Astrocyte (in vitro differentiated cells and primary cell): ENCODE measurements around the gene SVOPL. TPM values are rescaled to one million over a fixed set of nuclear protein-coding genes. Genes with fewer than 3 reads are reported as not detected.

ENCODE experiments used
- DNase-seq: peaks from one replicate; pipeline ENCODE4 v3.0.0-alpha.2; 2010; ENCODE audit warnings: low read depth
- FAIRE-seq: peaks from 2 replicates; lab custom pipeline; 2011; peaks lifted over from hg19 to GRCh38; lab: Jason Lieb, UNC
- H2AFZ ChIP-seq: 2 replicates; pipeline ENCODE4 v1.6.0; 2012; ENCODE audit warnings: low read depth, low read length, inconsistent platforms
- H3K27ac ChIP-seq: 2 replicates; pipeline ENCODE4 v1.5.1; 2011; ENCODE audit warnings: low read depth, low read length, inconsistent platforms
- H3K27me3 ChIP-seq: 2 replicates; pipeline ENCODE4 v1.6.0; 2011; ENCODE audit warnings: low read length, inconsistent platforms; ENCODE audit not compliant: insufficient read depth
- H3K36me3 ChIP-seq: 2 replicates; pipeline ENCODE4 v1.5.1; 2011; ENCODE audit warnings: low read length, inconsistent platforms; ENCODE audit not compliant: insufficient read depth
- H3K4me1 ChIP-seq: 2 replicates; pipeline ENCODE4 v1.5.1; 2011; ENCODE audit warnings: low read length, inconsistent platforms; ENCODE audit not compliant: insufficient read depth
- H3K4me2 ChIP-seq: 2 replicates; pipeline ENCODE4 v1.6.0; 2012; ENCODE audit warnings: low read length, inconsistent platforms
- H3K4me3 ChIP-seq: 2 replicates; pipeline ENCODE4 v1.5.1; 2011; ENCODE audit warnings: low read depth, mild to moderate bottlenecking, low read length, inconsistent platforms; ENCODE audit not compliant: insufficient read depth
- H3K79me2 ChIP-seq: 2 replicates; pipeline ENCODE4 v1.6.0; 2012; ENCODE audit warnings: mild to moderate bottlenecking, low read length, inconsistent platforms; ENCODE audit not compliant: insufficient read depth
- H3K9ac ChIP-seq: 2 replicates; pipeline ENCODE4 v1.6.0; 2012; ENCODE audit warnings: mild to moderate bottlenecking, low read length, inconsistent platforms
- H3K9me3 ChIP-seq: 2 replicates; pipeline ENCODE4 v1.5.1; 2012; ENCODE audit warnings: low read depth, mild to moderate bottlenecking, low read length, inconsistent platforms; ENCODE audit not compliant: insufficient read depth
- H4K20me1 ChIP-seq: 2 replicates; pipeline ENCODE4 v1.6.0; 2012; ENCODE audit warnings: low read length, inconsistent platforms; ENCODE audit not compliant: insufficient read depth
- H3K27ac Mint-ChIP-seq: one replicate; pipeline ENCODE4 v1.8.0; 2021; ENCODE audit warnings: mild to moderate bottlenecking, mixed read lengths; ENCODE audit not compliant: unreplicated experiment
- H3K27me3 Mint-ChIP-seq: one replicate; pipeline ENCODE4 v1.8.0; 2021; ENCODE audit warnings: low read depth, mixed read lengths; ENCODE audit not compliant: unreplicated experiment
- H3K36me3 Mint-ChIP-seq: one replicate; pipeline ENCODE4 v1.8.0; 2021; ENCODE audit warnings: low read depth, mixed read lengths; ENCODE audit not compliant: unreplicated experiment
- H3K4me1 Mint-ChIP-seq: one replicate; pipeline ENCODE4 v1.8.0; 2021; ENCODE audit warnings: low read depth, mixed read lengths; ENCODE audit not compliant: unreplicated experiment
- H3K4me3 Mint-ChIP-seq: one replicate; pipeline ENCODE4 v1.8.0; 2021; ENCODE audit warnings: mild to moderate bottlenecking, moderate library complexity, mixed read lengths; ENCODE audit not compliant: unreplicated experiment
- H3K9me3 Mint-ChIP-seq: one replicate; pipeline ENCODE4 v1.8.0; 2021; ENCODE audit warnings: mild to moderate bottlenecking, mixed read lengths; ENCODE audit not compliant: unreplicated experiment
- EZH2 ChIP-seq: IDR thresholded peaks from 2 replicates; pipeline ENCODE4 v1.6.1; 2012; ENCODE audit warnings: mild to moderate bottlenecking, low read length, inconsistent platforms; ENCODE audit not compliant: insufficient read depth
- total RNA-seq: library from RNA; stranded (reverse); gene quantifications from 2 replicates; pipeline ENCODE4 v1.2.1, GENCODE V29; 2021
- TF ChIP-seq, protein P1 (sequence below): IDR thresholded peaks from 2 replicates; pipeline ENCODE4 v1.5.1; 2011; ENCODE audit warnings: low read depth, mild to moderate bottlenecking, inconsistent platforms, low read length, moderate library complexity; ENCODE audit not compliant: insufficient read depth

The SVOPL gene
- total RNA-seq, 1 donor from 2014 or later, result 0.34 TPM

DNA sequence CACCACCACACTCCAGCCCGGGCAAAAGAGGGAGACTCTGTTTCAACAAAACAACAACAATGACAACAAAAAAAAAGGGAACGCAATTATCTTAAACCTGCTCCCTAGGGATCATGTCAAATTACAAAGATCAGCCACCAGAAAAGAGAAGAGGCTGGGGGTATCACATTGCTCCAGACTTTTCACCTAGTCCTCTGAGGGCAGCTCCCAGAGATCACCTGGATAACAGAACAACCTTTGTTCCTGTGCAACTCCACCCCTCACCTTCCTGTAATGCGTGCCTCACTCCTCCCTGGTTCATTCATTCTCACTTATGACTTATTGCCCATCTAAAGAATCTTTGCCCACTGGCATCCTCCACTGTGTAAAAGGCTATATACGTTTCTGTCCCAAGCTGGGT is 31.8 kb downstream of the SVOPL start:
- no peak overlapping the region for H3K27ac ChIP-seq
- H3K4me3 ChIP-seq, result no peak overlapping the region
- H3K4me1 ChIP-seq, result no peaks in the 10 kb centered on the region
- TF ChIP-seq, protein P1, sequence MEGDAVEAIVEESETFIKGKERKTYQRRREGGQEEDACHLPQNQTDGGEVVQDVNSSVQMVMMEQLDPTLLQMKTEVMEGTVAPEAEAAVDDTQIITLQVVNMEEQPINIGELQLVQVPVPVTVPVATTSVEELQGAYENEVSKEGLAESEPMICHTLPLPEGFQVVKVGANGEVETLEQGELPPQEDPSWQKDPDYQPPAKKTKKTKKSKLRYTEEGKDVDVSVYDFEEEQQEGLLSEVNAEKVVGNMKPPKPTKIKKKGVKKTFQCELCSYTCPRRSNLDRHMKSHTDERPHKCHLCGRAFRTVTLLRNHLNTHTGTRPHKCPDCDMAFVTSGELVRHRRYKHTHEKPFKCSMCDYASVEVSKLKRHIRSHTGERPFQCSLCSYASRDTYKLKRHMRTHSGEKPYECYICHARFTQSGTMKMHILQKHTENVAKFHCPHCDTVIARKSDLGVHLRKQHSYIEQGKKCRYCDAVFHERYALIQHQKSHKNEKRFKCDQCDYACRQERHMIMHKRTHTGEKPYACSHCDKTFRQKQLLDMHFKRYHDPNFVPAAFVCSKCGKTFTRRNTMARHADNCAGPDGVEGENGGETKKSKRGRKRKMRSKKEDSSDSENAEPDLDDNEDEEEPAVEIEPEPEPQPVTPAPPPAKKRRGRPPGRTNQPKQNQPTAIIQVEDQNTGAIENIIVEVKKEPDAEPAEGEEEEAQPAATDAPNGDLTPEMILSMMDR, result no peak
- no peak for TF ChIP-seq EZH2
- Mint-ChIP-seq H3K36me3 (peaks cover 7% of the 10 kb centered on the region), H3K9me3 (no peaks in the 10 kb centered on the region), H3K27me3 (no peaks in the 10 kb centered on the region), H3K4me1 (peaks cover 21% of the 10 kb centered on the region), H3K4me3 (no peak overlapping the region), H3K27ac (no peak overlapping the region)
- H3K9ac ChIP-seq, result no peak overlapping the region
- H3K4me2 ChIP-seq, result no peak overlapping the region
- no peaks in the 10 kb centered on the region for H3K9me3 ChIP-seq
- no peaks in the 10 kb centered on the region for H3K36me3 ChIP-seq
- no peaks in the 10 kb centered on the region for H3K79me2 ChIP-seq
- peaks cover 4% of the 10 kb centered on the region for H3K27me3 ChIP-seq
- no peak overlapping the region for H2AFZ ChIP-seq
- FAIRE-seq (no peak), DNase-seq (no peak)
- H4K20me1 ChIP-seq, result no peaks in the 10 kb centered on the region

DNA sequence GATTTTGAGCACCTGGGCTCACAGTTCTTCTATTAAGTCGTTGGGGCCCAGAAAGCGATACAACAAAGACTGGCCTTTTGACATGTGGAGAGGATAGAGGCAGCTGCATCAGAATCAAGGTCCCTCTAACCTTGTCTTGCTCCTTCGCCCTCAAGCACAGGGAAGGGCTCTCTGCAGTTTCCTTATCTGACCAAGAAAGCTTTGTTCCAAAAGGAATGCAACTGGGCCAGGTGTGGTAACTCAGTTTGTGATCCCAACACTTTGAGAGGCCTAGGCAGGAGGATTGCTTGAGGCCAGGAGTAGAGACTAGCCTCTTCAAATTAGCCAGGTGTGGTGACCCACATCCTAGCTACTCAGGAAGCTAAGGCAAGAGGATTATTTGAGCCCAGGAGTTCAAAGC is 32.2 kb downstream of the SVOPL start:
- no peak overlapping the region for H3K27ac ChIP-seq
- H4K20me1 ChIP-seq, result no peaks in the 10 kb centered on the region
- H3K4me2 ChIP-seq, result no peak overlapping the region
- H3K4me3 ChIP-seq, result no peak overlapping the region
- Mint-ChIP-seq H3K27ac (no peak overlapping the region), H3K4me3 (no peak overlapping the region), H3K9me3 (no peaks in the 10 kb centered on the region), H3K27me3 (no peaks in the 10 kb centered on the region), H3K4me1 (peaks cover 21% of the 10 kb centered on the region), H3K36me3 (peaks cover 7% of the 10 kb centered on the region)
- H2AFZ ChIP-seq, result no peak overlapping the region
- no peaks in the 10 kb centered on the region for H3K79me2 ChIP-seq
- H3K27me3 ChIP-seq, result peaks cover 4% of the 10 kb centered on the region
- no peaks in the 10 kb centered on the region for H3K9me3 ChIP-seq
- TF ChIP-seq EZH2, result no peak
- TF ChIP-seq, protein P1, result no peak
- no peak overlapping the region for H3K9ac ChIP-seq
- peaks cover 2% of the 10 kb centered on the region for H3K4me1 ChIP-seq
- DNase-seq, result no peak
- no peaks in the 10 kb centered on the region for H3K36me3 ChIP-seq
- no peak for FAIRE-seq

DNA sequence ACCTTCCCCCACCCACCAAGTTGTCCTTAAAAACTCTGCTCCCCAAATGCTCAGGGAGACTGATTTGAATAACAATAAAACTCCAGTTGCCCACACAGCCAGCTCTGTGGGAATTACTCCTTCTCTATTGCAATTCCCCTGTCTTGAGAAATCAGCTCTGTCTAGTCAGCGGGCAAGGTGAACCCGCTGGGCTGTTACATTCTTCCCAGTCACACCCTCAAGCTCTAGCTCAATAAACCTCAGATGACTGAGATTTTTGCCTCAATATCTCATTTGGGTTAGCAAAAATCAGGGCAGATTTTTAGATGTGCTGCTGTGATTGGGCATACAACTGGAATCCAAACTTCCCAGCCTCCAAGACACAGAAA is 32.9 kb downstream of the SVOPL start:
- FAIRE-seq, result no peak

More for the DNA sequence above, 32.9 kb downstream of the SVOPL start:
- no peak overlapping the region for H3K27ac Mint-ChIP-seq
- H3K79me2 ChIP-seq, result no peaks in the 10 kb centered on the region
- H4K20me1 ChIP-seq, result no peaks in the 10 kb centered on the region
- no peak overlapping the region for H3K27ac ChIP-seq
- peaks cover 25% of the 10 kb centered on the region for H3K4me1 Mint-ChIP-seq
- no peaks in the 10 kb centered on the region for H3K9me3 ChIP-seq
- no peaks in the 10 kb centered on the region for H3K36me3 ChIP-seq
- DNase-seq, result no peak
- peaks cover 7% of the 10 kb centered on the region for H3K36me3 Mint-ChIP-seq
- no peak overlapping the region for H3K4me3 ChIP-seq
- no peak overlapping the region for H3K4me2 ChIP-seq
- no peaks in the 10 kb centered on the region for H3K27me3 Mint-ChIP-seq
- no peak overlapping the region for H3K4me3 Mint-ChIP-seq
- H3K27me3 ChIP-seq, result peaks cover 4% of the 10 kb centered on the region
- H3K9me3 Mint-ChIP-seq, result no peaks in the 10 kb centered on the region
- H3K9ac ChIP-seq, result no peak overlapping the region
- TF ChIP-seq, protein P1, result no peak
- no peak for TF ChIP-seq EZH2
- H2AFZ ChIP-seq, result no peak overlapping the region
- H3K4me1 ChIP-seq, result peaks cover 2% of the 10 kb centered on the region
